Panc1 (cell line): ENCODE data around the gene ZNF780A.

ENCODE experiments used
- POLR2AphosphoS5 ChIP-seq: IDR thresholded peaks from 2 replicates; pipeline ENCODE4 v1.6.1; 2012; ENCODE audit warnings: mild to moderate bottlenecking, low read depth, low read length, moderate library complexity
- SIN3A ChIP-seq: IDR thresholded peaks from 2 replicates; pipeline ENCODE4 v1.6.1; 2012; ENCODE audit warnings: low read depth, mild to moderate bottlenecking, low read length, moderate library complexity, borderline replicate concordance; ENCODE audit not compliant: insufficient read depth
- TF ChIP-seq, protein P1 (sequence below): fragments of 450-650 bp; IDR thresholded peaks from 2 replicates; pipeline ENCODE4 v1.5.1; 2017; ENCODE audit warnings: mild to moderate bottlenecking

DNA sequence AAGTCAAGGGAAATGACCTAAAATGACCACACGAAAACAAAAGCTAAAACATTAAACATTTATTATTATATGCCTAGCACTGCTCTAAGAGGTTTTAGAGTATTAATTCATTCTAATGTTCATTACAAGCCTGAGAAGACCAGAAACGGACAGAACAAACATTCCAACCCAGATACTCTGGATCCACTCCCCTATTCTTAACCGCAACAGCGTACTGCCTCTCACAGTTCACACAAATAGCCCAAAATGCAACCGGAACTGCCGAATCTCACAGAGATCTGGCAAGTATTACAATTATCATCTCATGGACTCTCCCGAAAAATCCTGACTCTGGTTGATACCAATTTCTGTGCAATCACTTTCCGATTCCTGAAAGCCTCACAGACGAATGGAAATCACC, 36.1 kb downstream of the ZNF780A start:
- TF ChIP-seq, protein P1, sequence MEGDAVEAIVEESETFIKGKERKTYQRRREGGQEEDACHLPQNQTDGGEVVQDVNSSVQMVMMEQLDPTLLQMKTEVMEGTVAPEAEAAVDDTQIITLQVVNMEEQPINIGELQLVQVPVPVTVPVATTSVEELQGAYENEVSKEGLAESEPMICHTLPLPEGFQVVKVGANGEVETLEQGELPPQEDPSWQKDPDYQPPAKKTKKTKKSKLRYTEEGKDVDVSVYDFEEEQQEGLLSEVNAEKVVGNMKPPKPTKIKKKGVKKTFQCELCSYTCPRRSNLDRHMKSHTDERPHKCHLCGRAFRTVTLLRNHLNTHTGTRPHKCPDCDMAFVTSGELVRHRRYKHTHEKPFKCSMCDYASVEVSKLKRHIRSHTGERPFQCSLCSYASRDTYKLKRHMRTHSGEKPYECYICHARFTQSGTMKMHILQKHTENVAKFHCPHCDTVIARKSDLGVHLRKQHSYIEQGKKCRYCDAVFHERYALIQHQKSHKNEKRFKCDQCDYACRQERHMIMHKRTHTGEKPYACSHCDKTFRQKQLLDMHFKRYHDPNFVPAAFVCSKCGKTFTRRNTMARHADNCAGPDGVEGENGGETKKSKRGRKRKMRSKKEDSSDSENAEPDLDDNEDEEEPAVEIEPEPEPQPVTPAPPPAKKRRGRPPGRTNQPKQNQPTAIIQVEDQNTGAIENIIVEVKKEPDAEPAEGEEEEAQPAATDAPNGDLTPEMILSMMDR: no peak
- TF ChIP-seq POLR2AphosphoS5: no peak
- no peak for TF ChIP-seq SIN3A
